Endometrial microvascular endothelial cells (primary cell): ENCODE data around the gene PDLIM4. TPM values are rescaled to one million over a fixed set of nuclear protein-coding genes. Genes with fewer than 3 reads are reported as not detected.

ENCODE experiments used
- in situ Hi-C: cut with HindIII; loops from 2 replicates; pipeline ENCODE4 v1.10.0; 2017; ENCODE audit warnings: low sequenced_read_pairs, low pct_unique_long_range_greater_than_20kb; ENCODE audit errors: inconsistent ontology term
- total RNA-seq: library from RNA; depleted of rRNA; stranded (reverse); fragments of >200 nt; gene quantifications from one replicate; pipeline ENCODE4 v1.2.3, GENCODE V29; 2015; ENCODE audit errors: inconsistent ontology term

The PDLIM4 gene, protein sequence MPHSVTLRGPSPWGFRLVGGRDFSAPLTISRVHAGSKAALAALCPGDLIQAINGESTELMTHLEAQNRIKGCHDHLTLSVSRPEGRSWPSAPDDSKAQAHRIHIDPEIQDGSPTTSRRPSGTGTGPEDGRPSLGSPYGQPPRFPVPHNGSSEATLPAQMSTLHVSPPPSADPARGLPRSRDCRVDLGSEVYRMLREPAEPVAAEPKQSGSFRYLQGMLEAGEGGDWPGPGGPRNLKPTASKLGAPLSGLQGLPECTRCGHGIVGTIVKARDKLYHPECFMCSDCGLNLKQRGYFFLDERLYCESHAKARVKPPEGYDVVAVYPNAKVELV
- 113 TPM for total RNA-seq

DNA sequence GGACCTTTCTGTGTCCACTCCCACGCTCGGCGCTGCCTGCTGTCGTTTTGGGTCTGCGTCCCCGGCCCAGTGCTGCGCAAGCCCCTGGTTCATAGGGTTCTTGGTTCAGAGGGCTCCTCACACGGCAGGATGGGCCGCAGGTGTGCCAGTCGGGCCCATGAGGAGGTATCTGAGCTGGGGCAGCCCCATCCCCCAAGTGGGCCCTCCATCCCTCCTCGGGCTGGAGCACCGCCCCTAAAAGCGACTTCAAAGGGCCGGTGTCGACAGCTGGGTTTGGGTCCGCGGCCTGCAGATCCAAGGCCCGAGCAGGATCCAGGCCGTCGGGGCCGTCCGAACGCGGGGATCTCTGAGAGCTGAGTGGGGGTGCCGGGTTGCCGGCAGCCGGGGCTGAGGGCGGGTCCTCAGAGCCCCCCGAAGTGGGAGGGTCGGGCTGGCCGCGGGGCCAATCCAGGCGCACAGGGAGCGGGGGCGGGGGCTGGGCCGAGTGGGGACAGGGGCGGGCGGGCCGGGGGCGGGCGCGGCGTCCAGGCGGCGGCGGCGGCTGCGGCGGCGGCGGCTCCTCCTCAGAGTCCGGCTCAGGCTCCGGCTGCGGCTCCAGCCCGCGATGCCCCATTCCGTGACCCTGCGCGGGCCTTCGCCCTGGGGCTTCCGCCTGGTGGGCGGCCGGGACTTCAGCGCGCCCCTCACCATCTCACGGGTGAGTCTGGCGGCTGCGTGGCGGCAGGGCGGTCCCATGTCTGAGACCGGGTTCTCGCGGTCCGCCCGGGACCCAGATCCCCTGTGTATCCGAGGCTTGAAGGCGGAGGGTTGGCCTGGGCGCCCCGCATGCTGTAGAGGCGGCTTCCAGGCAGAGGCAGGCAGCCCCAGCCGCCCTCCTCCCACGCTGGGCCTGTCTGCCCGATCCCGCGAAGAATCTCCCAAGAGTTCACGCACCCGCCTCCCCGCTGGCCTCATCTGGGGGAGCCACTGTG is at the start of gene PDLIM4:
Gene PDLIM4 (plus strand): TSS at position 566 of the 971 bp plus-strand sequence. CDS start 39 bp downstream, at position 605.
- in situ Hi-C loops: no loop called here

DNA sequence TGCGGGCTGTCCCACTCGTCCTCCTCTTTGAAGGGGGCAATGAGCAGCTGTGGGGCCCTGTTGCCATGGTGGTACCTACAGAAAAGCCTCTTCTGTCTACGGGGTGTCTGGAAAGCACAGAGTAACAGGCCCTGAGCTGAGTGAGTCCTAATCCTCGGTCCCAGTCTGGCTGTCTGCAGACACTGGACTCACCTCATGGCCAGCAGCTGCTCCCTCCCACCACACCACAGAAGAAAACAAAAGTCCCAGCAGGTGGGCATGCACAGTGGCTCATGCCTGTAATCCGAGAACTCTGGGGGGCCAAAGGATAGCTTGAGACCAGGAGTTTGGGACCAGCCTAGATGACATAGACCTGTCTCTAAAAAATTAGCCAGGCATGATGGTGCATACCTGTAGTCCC is 49.7 kb upstream of the PDLIM4 start:
- in situ Hi-C loops: no loop called here

- in situ Hi-C loops: no loop called here
Measured at GRCh38 chr5:132209131-132209530, 48.4 kb upstream of the PDLIM4 start.

GRCh38 chr5:132209901-132210545 is 47.5 kb upstream of the PDLIM4 start:
- in situ Hi-C loops: no loop called here

GRCh38 chr5:132210944-132211343 is 46.6 kb upstream of the PDLIM4 start:
- in situ Hi-C loops: no loop called here

GRCh38 chr5:132211787-132212186 is 45.7 kb upstream of the PDLIM4 start:
- in situ Hi-C loops: no loop called here

DNA sequence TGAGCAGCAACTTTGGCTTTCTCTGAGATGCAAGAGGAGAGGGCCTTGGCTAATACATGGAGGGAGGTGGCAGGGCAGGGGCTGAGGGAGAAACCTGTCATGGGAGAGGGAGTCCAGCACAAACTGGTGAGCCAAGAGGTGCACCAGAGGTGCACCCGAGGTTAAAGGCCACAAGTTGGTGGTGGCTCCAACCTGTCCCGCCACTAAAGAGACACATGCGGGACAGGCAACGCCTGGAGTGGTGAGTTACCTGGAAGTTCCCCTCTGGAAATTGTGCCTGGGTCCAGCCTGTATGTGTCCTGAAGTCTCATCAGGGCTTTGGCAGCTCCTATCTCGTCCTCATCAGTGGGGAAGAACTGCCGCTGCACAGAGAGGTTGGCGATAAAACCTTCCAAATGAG is 43.8 kb upstream of the PDLIM4 start:
- in situ Hi-C loops: no loop called here

GRCh38 chr5:132214491-132214890 is 43.0 kb upstream of the PDLIM4 start:
- in situ Hi-C loops: no loop called here

DNA sequence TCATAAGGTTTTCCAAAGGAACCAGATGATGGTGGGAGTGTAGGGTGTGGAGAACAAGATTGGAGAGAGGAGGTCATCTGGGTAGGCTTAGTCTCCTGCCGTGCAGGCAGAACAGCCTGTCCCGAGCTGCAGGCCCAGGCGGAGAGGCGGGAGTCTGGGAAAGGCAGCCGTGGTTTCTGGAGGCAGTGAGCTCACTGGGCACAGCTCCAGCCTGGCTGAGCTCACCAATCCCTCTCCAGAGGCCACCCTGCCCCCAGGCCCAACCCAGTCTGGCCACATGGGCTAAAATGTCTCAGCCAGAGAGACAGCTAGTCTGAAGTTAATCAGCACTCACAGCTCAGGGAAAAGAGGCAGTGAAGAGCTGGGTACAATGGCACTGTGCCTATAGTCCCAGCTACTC is 42.2 kb upstream of the PDLIM4 start:
- in situ Hi-C loops: no loop called here

DNA sequence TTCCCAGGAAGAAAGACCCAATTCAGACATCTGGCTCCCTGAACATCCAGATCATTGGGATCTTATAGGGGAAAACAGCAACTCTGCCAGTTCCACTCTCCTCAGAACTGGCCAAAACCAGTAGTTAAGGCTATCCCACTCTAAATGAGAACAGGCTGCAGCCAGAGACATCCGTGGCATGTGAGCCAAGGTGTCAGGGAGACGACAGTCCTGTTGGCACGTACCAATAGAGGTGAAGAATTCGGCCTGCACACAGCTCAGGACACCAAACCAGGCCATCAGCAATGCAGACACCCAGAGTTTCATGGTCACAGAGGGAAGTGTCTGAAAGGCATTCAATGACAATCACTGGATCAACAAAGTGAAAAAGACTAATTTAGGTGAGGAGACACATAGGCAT is 39.2 kb upstream of the PDLIM4 start:
- in situ Hi-C loops: no loop called here

- in situ Hi-C loops: no loop called here
Measured at GRCh38 chr5:132219289-132219970, 38.1 kb upstream of the PDLIM4 start.

- in situ Hi-C loops: no loop called here
Measured at GRCh38 chr5:132219981-132220380, 37.5 kb upstream of the PDLIM4 start.

- in situ Hi-C loops: no loop called here
Measured at GRCh38 chr5:132220491-132220890, 37.0 kb upstream of the PDLIM4 start.

GRCh38 chr5:132221781-132222648 is 35.5 kb upstream of the PDLIM4 start:
- in situ Hi-C loops: no loop called here

DNA sequence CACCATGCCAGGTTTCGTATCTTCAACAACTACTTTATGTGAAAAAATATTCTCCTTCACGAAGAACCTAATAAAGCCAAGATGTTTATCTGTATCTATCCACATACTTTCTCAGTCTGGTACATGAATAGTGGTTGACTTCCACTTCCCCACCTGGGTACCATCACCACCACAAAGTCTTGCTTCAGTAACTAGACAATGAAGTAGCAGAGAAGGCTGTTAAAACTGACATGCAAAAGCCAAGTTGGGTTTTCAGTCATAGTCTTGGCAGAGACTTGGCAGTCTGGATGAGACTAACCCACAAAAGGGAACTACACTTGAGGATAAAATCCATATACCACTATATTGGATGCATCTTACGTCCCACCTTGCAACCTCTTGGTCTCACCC is 34.9 kb upstream of the PDLIM4 start:
- in situ Hi-C loops: no loop called here

- in situ Hi-C loops: no loop called here
Measured at GRCh38 chr5:132223861-132224260, 33.6 kb upstream of the PDLIM4 start.

DNA sequence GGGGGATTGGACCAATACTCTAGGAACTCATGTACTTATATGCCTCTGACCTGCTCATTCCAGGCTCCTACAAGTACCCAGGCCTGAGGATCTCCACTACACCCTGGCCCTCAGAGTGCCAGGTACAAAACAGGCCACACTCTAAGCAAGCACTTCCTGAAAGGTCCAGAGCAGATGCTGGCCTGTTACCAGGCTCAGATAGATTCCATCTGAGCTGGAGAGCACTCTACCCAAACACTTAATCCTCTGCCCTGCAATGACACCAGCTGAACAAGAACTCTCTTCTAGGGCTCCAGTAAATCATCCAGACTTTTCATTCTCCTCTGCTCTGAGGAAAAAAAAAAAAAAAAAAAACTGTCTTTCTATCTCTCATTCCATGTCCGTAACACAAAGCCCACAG is 32.8 kb upstream of the PDLIM4 start:
- in situ Hi-C loops: no loop called here
